SK-N-SH treated with all-trans-retinoic acid at 6 μM for 48 hours (cell line): ENCODE results near the gene PHGDH.

Experiments used
- ARNTL ChIP-seq: fragments of 450-650 bp; formaldehyde crosslinking; IDR thresholded peaks from 2 replicates; pipeline ENCODE4 v1.5.0; 2020; ENCODE audit warnings: low read depth, mild to moderate bottlenecking, moderate library complexity, borderline replicate concordance
- BACH2 ChIP-seq: fragments of 250-450 bp; sonication (Bioruptor Pico); IDR thresholded peaks from 2 replicates; pipeline ENCODE4 v1.9.0; 2021; ENCODE audit warnings: mild to moderate bottlenecking, borderline replicate concordance
- ESRRG ChIP-seq: fragments of 250-450 bp; sonication (Bioruptor Pico); IDR thresholded peaks from 2 replicates; pipeline ENCODE4 v1.6.1; 2021; ENCODE audit warnings: mild to moderate bottlenecking
- SNAI2 ChIP-seq: fragments of 250-450 bp; sonication (Bioruptor Pico); IDR thresholded peaks from 2 replicates; pipeline ENCODE4 v1.5.0; 2020; ENCODE audit warnings: mild to moderate bottlenecking, moderate library complexity
- ZFP30 ChIP-seq: fragments of 450-650 bp; formaldehyde crosslinking; IDR thresholded peaks from 2 replicates; pipeline ENCODE4 v1.5.0; 2022; ENCODE audit warnings: mild to moderate bottlenecking, moderate library complexity
- ZNF565 ChIP-seq: fragments of 450-650 bp; formaldehyde crosslinking; conservative IDR thresholded peaks from 2 replicates; pipeline ENCODE4 v1.5.0; 2020; ENCODE audit warnings: low read depth, mild to moderate bottlenecking, moderate library complexity
- ZNF8 ChIP-seq: fragments of 450-650 bp; formaldehyde crosslinking; IDR thresholded peaks from 2 replicates; pipeline ENCODE4 v1.5.0; 2020; ENCODE audit warnings: mild to moderate bottlenecking, moderate library complexity

GRCh38 chr1:119731060-119731459 is 19.3 kb downstream of the PHGDH start:
- no peak for TF ChIP-seq SNAI2
- no peak for TF ChIP-seq ZFP30 (CRISPR knock-in tag)
- TF ChIP-seq ZNF565 (CRISPR knock-in tag) = no peak
- no peak for TF ChIP-seq ZNF8
- no peak for TF ChIP-seq ESRRG (CRISPR knock-in tag)
- TF ChIP-seq ARNTL (CRISPR knock-in tag) = no peak
- TF ChIP-seq BACH2 = no peak
